ENCODE data around the gene FLYWCH2.
"Not testable (repeated sequence)": the region's sequence is repeated elsewhere in the genome, so short reads cannot be mapped to it uniquely, and the experiment has no call there.

FLYWCH2 gene

DNA sequence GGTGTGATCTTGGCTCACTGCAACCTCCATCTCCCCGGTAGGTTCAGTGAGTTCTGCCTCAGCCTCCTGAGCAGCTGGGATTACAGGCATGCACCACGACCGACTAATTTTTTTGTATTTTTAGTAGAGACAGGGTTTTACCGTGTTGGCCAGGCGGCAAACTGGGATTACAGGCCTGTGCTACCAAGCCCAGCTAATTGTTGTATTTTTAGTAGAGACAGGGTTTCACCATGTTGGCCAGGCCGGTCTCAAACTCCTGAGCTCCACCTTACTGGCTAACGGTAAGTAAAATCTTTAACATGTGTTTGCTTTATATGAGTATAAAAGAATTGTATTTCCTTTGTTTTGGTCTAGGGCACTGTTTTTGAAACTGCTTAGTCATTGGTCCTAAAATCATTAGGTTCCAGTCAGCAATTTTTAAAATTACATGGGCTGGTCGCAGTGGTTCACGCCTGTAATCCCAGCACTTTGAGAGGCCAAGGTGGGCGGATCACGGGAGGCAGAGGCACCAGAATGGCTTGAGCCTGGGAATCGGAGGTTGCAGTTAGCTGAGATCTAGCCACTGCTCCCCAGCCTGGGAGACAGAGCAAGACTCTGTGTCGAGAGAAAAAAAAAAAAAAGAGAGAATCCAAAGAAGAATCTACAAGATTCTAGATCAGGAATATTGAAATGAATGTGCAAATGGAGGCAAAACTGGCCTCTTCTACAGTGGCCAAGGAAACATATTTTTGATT, 32.3 kb downstream of the FLYWCH2 start:
- no peak for DNase-seq

DNA sequence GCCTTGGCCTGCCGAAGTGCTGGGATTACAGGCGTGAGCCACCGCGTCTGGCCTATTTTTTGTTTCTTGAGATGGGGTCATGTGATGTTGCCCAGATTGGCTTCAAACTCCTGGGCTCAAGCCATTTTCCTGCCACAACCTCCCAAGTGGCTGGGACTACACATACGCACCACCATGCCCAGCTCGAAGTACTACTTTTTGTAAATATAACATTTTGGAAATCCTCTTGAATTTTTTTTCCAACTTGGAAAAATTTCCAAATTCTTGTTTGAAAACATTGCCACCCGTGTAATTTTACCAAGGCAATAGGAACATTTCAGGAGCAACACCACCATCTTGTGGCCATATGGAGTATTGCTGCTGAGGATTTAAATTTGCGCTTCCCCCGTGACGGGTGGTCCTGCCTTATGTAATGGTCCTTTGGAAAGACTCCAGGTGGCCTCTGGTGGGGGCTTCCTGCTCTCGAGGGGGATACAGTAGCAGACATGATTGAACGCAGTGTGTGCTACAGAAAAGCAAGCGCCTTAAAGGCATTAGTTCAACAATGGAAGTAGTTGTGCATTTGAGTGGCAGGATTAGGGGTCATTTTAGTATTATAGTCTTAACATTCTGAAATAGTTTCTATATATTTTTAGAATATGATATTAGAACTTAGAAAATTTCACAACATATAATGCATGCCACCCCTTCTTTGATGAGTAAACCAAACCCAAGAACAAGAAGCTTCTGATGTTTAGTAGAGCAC, 36.7 kb downstream of the FLYWCH2 start:
- DNase-seq: no peak

DNA sequence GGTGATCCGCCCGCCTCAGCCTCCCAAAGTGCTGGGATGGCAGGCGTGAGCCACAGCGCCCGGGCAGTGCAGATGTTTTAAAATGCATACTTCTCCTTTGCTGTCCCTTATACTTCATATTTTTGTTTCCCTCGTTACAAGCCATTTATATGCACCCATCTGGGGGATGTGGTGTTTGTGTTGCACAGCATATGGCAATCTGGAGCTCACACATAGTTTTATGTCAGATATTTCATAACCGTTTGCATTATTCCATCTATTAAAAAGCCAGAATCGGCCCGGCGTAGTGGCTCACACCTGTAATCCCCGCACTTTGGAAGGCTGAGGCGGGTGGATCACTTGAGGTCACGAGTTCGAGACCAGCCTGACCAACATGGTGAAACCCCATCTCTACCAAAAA, 40.5 kb downstream of the FLYWCH2 start:
- DNase-seq: no peak

DNA sequence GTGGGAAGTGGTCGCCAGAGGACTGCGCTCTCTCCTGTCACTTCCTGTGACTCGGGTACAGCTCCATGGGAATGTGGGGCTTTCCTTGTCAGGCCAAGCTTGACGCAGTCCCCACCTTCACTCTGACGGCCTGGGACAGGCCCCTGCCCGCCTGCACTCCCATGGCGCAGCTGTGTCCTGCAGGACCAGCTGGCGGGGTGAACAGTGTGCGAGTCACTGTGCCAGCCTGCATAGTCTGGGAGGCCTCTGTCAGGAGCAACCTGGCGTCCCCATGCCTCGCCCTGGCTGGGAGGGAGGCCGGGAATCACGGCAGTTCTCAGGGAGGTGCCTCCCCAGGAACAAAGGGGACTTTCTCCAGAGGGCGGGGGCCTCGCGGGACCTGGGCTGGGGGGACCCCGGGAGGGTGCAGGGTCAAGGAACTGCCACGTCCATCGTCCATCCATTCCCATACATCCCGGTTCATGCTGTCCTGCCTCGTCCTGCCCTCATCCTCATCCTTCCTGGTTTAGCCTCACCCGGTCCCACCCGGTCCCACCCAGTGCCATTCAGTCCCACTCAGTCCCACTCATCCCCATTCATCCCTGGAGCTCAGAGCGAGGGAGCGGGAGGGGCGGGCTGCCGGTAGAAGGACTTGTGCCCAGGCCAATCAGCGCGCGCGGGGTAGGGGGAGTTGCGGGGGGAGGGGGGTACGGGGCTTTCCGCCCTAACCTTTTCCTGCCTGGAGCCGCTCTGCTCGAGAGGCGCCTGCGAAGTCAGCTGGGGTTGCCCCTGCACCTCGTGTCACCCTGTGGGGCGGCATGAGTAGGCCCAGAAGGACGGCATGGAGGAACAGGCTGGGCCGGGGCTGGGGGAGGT, 42.1 kb downstream of the FLYWCH2 start:
- no peak for DNase-seq

DNA sequence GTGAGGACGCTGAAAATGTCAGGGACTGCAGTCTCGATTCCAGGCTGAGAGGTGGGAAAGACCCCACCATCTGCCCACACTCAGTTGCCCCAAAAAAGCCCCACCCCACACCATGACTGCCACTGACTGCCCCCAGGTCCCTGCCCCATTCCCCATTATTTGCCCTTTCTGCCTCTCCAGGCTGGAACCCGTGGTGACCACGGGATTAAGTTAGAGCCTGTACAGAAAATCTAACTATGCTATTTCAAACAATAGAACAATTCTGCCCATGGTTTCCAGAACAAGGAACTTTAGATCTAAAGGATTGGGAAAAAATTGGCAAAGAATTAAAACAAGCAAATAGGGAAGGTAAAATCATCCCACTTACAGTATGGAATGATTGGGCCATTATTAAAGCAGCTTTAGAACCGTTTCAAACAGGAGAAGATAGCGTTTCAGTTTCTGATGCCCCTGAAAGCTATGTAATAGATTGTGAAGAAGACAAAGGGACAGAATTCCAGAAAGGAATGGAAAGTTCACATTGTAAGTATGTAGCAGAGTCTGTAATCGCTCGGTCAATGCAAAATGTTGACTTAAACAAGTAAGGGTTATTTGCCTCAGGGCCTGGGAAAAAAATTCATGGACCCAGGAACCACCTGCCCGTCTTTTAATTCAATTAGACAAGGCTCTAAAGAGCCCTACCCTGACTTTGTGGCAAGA, 43.1 kb downstream of the FLYWCH2 start:
- no peak for DNase-seq

DNA sequence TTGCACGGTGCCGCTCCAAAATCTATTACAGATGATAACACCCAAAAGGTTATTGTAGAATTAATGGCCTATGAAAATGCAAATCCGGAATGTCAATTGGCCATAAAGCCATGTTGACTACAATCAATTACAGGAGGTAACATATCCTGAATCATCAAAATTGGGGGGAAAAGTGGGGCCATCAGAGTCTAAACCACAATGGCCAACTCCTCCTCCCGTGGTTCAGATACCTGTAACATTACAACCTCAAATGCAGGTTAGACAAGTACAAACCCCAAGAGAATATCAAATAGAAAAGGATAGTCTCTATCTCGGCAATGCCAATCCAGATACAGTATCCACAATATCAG, 43.6 kb downstream of the FLYWCH2 start:
- no peak for DNase-seq

DNA sequence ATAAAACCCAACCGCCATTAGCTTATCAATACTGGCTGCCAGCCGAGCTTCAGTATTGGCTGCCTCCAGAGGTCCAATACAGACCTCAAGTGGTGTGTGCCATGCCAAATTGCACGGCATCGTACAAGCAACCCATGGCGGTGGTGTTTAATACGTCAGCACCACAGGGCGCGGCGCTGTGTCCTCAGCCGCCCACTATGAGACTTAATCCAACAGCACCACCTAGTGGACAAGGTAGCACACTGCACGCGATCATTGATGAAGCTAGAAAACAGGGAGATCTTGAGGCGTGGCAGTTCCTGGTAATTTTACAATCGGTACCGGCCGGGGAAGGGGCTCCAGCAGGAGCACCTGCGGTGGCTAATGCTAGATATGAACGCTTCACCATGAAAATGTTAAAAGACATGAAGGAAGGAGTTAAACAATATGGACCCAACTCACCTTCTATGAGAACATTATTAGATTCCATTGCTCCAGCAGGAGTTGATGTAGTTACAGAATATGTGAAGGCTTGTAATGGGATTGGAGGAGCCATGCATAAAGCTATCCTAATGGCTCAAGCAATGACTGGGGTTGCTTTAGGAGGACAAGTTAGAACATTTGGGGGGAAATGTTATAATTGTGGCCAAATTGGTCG, 44.1 kb downstream of the FLYWCH2 start:
- peak; percentile 30 for DNase-seq

DNA sequence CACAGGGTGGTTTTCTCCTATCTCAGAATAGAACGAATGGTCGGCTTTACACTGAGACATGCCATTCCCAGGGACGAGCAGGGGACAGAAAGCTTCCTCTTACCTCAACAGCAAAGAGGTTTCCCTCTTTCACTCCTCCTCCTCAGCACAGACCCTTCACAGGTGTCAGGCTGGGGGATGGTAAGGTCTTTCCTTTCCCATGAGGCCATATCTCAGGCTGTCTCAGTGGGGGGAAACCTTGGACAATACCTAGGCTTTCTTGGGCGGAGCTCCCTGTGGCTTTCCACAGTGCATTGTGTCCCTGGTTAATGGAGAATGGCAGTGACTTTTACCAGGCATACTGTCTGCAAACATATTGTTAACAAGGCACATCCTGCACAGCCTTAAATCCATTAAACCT, 45.1 kb downstream of the FLYWCH2 start:
- DNase-seq: not testable (repeated sequence)

DNA sequence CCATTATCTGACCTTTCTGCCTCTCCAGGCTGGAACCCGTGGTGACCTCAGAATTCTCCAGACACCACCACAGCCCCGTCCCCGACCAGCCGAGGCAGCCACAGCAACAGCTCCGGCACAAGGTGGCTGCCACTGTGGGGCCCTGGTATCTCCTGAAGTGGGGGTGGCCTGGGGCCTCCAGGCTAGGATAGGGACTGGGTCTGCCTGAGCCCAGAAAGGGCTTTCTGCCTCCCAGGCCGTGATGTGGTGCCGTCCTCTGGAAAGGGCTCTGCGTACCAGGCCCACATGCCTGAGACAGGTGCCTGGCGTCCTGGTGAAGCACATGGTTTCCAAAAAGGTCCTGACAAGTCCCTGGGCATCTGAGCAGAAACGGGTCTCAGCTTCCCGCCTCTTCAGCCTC, 45.8 kb downstream of the FLYWCH2 start:
- DNase-seq: no peak

DNA sequence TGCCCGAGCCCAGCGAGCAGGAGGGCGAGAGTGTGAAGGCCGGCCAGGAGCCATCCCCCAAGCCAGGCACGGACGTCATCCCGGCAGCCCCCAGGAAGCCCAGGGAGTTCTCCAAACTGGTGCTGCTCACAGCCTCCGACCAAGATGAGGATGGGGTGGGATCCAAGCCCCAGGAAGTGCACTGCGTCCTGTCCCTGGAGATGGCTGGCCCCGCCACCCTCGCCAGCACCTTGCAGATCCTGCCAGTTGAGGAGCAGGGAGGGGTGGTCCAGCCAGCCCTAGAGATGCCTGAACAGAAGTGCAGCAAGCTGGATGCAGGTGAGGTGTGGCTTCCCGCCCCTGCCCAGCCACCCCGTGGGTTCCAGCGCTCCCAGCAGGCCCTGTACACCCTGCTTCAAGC, 46.7 kb downstream of the FLYWCH2 start:
- no peak for DNase-seq

DNA sequence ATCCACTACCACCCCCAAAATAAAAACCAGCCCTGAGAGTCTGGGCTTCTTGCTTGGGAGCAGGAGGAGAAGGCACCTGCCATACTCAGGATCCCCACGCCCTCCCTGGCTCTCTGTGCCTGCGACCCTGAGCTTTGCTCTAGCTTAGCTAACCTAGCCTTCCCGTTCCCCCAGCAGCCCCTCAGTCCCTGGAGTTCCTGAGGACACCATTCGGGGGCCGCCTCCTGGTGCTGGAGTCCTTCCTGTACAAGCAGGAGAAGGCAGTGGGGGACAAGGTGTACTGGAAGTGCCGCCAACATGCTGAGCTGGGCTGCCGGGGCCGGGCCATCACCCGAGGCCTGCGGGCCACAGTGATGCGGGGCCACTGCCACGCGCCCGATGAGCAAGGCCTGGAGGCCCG, 47.2 kb downstream of the FLYWCH2 start:
- DNase-seq: no peak

DNA sequence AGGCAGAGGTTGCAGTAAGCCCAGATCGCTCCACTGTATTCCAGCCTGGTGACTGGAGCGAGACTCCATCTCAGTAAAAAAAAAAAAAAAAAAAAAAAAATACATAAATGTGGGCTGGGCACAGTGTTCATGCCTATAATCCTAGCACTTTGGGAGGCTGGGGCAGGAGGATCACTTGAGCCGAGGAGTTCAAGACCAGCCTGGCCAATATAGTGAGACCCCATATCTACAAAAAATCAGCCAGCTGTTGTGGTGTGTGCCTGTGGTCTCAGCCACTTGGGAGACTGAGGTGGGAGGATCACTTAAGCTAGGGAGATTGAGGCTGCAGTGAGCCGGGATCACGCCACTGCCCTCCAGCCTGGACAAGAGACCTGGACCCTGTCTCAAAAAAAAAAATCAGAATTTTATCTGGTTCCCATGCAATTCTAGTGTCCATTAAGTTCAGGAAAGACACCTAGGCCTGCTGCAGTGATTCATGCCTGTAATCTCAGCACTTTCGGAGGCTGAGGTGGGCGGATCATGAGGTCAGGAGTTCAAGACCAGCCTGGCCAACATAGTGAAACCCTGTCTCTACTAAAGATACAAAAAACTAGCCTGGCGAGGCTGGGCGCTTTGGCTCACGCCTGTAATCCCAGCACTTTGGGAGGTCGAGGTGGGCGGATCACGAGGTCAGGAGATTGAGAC, 48.4 kb downstream of the FLYWCH2 start:
- not testable (repeated sequence) for DNase-seq

DNA sequence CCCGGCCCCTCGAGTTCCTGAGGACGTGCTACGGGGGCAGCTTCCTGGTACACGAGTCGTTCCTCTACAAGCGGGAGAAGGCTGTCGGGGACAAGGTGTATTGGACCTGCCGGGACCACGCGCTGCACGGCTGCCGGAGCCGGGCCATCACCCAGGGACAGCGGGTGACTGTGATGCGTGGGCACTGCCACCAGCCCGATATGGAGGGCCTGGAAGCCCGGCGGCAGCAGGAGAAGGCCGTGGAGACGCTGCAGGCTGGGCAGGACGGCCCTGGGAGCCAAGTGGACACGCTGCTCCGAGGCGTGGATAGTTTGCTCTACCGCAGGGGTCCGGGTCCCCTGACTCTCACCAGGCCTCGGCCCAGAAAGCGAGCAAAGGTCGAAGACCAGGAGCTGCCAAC, 50.1 kb downstream of the FLYWCH2 start:
- DNase-seq: no peak

DNA sequence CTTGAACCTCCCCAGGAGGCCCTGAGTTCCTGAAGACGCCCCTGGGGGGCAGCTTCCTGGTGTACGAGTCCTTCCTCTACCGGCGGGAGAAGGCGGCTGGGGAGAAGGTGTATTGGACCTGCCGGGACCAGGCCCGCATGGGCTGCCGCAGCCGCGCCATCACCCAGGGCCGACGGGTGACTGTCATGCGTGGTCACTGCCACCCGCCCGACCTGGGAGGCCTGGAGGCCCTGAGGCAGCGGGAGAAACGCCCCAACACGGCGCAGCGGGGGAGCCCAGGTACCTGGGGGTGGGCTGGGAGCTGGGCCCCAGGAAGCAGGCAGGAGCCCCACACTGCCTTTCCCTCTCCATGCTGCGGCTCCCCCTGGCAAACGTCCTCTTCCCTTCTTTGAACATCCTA, 50.7 kb downstream of the FLYWCH2 start:
- DNase-seq: no peak

DNA sequence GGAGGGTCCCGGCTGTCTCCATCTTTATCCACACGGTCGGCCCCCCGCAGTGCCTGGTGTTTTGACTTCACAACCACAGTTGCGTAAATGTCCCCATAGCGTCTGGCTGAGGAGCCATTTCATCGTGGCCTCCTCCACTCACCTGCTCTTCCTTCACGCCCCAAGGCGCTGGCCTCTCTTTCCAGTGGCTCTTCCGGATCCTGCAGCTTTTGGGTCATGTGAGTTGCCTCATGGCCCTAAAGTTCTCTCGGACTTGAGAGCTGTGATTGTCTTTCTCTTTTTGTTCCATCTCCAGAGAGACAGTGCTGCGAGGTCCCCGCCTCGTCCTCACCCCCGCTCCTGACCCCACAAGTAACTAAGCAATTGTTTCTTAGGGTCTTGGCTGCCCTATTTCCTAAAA, 51.4 kb downstream of the FLYWCH2 start:
- no peak for DNase-seq

DNA sequence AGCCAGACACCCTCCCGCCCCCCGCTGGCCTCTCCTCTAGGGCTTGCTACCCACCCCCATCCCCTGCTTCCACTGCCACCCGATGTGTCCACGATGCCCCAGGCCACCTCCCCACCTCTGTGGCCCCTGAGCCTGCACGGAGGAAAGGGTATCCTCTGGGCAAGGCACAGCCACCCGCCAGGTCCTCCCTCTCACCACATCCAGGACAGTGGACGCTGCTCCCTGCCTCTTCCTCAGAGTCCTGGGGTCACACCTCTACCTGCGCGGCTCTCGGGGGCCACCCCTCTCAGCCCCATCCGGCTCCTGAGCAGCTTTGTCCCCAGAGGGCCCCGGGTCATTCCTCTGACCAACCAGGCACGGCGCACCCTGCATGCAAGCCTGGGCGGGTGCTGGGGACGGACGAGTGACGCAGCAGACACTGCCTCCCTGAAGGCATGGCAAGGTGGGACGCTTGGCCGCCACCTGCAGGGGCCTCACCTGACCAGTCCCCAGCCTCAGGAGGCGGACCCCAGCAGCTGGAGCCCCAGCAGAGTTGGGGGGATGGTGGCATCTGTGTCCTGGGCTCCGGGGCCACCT, 53.5 kb downstream of the FLYWCH2 start:
- no peak for DNase-seq

DNA sequence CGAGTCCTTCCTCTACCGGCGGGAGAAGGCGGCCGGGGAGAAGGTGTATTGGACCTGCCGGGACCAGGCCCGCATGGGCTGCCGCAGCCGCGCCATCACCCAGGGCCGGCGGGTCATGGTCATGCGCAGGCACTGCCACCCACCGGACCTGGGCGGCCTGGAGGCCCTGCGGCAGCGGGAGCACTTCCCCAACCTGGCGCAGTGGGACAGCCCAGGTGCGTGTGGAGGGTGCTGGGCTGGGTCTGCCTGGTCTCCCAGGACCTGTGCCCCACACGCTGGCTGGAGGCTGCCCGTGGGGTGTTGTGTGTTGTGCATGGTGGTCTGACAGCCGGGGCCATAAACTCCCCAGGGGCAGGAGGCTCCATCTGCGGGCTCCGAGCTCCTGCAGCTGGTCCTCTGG, 54.2 kb downstream of the FLYWCH2 start:
- no peak for DNase-seq

DNA sequence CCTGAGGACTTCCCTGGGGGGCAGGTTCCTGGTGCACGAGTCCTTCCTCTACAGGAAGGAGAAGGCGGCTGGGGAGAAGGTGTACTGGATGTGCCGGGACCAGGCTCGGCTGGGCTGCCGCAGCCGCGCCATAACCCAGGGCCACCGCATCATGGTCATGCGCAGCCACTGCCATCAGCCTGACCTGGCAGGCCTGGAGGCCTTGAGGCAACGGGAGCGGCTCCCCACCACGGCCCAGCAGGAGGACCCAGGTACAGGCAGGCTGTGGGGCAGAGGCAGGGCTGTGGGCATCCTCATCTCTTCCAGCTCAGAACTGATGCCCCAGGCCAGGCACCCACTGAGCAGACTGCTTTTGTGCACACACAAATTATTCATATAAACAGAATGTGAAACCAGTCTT, 55.2 kb downstream of the FLYWCH2 start:
- DNase-seq: no peak

DNA sequence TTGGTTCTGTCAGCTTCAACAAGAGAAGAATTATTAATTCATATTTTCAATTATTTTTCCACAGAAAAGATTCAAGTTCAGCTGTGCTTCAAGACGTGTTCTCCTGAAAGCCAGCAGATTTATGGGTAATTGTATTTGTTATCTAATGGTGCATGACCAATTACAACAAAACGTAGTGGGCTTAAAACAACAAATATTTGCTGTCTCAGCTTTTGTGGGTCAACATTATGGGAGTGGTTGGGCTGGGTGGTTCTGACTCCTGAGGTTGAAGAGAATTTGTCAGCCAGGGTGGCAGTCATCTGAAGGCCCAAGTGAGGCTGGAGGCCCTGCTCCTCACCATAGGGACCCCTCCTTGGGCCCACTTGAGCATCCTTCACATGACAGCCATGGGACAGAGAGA, 57.0 kb downstream of the FLYWCH2 start:
- no peak for DNase-seq

DNA sequence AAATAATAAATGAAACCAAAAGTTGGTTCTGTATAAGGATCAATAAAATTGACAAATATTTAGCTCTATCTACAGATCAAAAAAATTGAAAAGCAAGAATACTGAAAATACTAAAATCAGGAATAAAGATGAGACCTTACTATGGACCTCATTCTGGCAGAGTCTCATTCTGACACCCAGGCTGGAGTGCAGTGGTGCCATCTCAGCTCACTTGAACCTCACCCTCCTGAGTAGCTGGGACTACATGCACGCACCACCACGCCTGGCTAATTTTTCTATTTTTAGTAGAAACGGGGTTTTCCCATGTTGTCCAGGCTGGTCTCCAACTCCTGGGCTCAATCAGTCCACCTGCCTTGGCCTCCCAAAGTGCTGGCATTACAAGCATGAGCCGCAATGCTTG, 59.0 kb downstream of the FLYWCH2 start:
- no peak for DNase-seq

DNA sequence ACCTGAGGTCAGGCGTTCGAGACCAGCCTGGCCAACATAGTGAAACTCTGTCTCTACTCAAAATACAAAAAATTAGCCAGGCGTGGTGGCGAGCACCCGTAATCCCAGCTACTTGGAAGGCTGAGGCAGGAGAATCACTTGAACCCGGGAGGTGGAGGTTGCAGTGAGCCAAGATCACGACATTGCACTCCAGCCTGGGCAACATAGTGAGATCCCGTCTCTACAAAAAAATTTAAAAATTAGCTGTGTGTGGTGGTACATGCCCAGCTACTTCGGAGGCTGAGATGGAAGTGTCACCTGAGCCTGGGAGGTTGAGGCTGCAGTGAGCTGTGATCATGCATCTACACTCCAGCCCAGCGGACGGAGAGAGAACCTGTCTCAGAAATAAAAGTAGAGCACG, 60.7 kb downstream of the FLYWCH2 start:
- DNase-seq: not testable (repeated sequence)

DNA sequence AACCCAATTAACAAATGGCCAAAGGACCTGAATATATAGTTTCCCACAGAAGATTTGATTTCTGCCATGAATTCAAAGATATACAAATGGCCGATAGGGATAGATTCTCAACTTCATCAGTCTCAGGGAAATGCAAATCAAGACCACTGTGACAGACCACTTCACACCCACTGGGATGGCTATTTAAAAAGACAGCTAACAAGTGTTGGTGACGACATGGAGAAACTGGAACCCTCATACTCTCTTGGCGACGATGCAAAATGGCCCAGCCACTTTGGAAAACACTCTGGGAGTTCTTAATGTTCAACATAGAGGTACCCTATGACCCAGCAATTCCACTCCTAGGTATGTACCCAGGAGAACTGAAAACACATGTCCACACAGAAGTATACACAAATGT, 63.6 kb downstream of the FLYWCH2 start:
- no peak for DNase-seq

Measured in NCI-H510A (cell line).